SK-N-SH (cell line): ENCODE measurements around the gene CRTAP. TPM values are rescaled to one million over a fixed set of nuclear protein-coding genes. Genes with fewer than 3 reads are reported as not detected.

Experiments
- CTCF ChIA-PET: fragments of 300-600, 350-600 bp; formaldehyde crosslinking; extraction: SDS; loops from one replicate; lab custom pipeline; 2021; lab: Yijun Ruan, JAX
- POLR2A ChIA-PET: fragments of 350-600 bp; sonication (Branson Sonifier 250); formaldehyde crosslinking; extraction: SDS; loops from one replicate; lab custom pipeline; 2020; ENCODE audit warnings: antibody characterized with exemption, inconsistent platforms; lab: Yijun Ruan, JAX
- DNase-seq: peaks from one replicate; pipeline ENCODE4 v3.0.0; 2012
- H2AFZ ChIP-seq: fragments of 200-600 bp; sonication (generic); 2 replicates; pipeline ENCODE4 v1.8.1; 2016; ENCODE audit warnings: antibody characterized with exemption, mild to moderate bottlenecking, low read depth
- H3F3A ChIP-seq: fragments of 200-600 bp; sonication (generic); replicated peaks from 2 replicates; pipeline ENCODE3; 2016; ENCODE audit warnings: antibody characterized with exemption, mild to moderate bottlenecking; ENCODE audit not compliant: insufficient read depth
- H3K27ac ChIP-seq, 2 experiments: fragments of 200-500 bp in 1 of 2; fragments of 200-600 bp in 1 of 2; sonication (Bioruptor generic) in 1 of 2; sonication (generic), shearing (Covaris generic) in 1 of 2; 2 replicates each; pipeline versions ENCODE4 v1.5.1 to v1.6.1; 2014 to 2016; ENCODE audit warnings: low read depth in 2 of 2, inconsistent platforms in 1 of 2, low read length in 1 of 2, mild to moderate bottlenecking in 1 of 2, mixed read lengths in 1 of 2
- H3K27me3 ChIP-seq: fragments of 200-600 bp; sonication (generic), shearing (Covaris generic); 2 replicates; pipeline ENCODE4 v1.6.1; 2016; ENCODE audit warnings: mixed run types; ENCODE audit not compliant: insufficient read depth
- H3K36me3 ChIP-seq, 2 experiments: fragments of 200-500 bp in 1 of 2; fragments of 200-600 bp in 1 of 2; sonication (Bioruptor generic) in 1 of 2; sonication (generic) in 1 of 2; replicated peaks in 1 of 2; 2 replicates each; pipeline versions ENCODE3 to v1.5.1; 2014 to 2016; ENCODE audit warnings: low read length in 1 of 2, mild to moderate bottlenecking in 1 of 2; ENCODE audit not compliant: insufficient read depth in 2 of 2, control insufficient read depth in 1 of 2
- H3K4me1 ChIP-seq, 2 experiments: fragments of 200-500 bp in 1 of 2; fragments of 200-600 bp in 1 of 2; sonication (Bioruptor generic) in 1 of 2; sonication (generic), shearing (Covaris generic) in 1 of 2; 2 replicates each; pipeline versions ENCODE4 v1.5.1 to v1.6.1; 2014 to 2016; ENCODE audit warnings: low read depth in 1 of 2, low read length in 1 of 2, mixed run types in 1 of 2; ENCODE audit not compliant: insufficient read depth in 2 of 2, control insufficient read depth in 1 of 2
- H3K4me2 ChIP-seq: fragments of 200-600 bp; sonication (generic), shearing (Covaris generic); 2 replicates; pipeline ENCODE4 v1.6.1; 2017; ENCODE audit warnings: mixed run types
- H3K4me3 ChIP-seq, 2 experiments: fragments of 200-500 bp in 1 of 2; fragments of 200-600 bp in 1 of 2; sonication (Bioruptor generic) in 1 of 2; sonication (generic), shearing (Covaris generic) in 1 of 2; 2 replicates each; pipeline versions ENCODE4 v1.5.1 to v1.8.1; 2014 to 2016; ENCODE audit warnings: low read depth in 2 of 2, inconsistent platforms in 1 of 2, low read length in 1 of 2, mild to moderate bottlenecking in 1 of 2, mixed read lengths in 1 of 2, moderate library complexity in 1 of 2
- H3K79me2 ChIP-seq: fragments of 200-600 bp; sonication (generic); 2 replicates; pipeline ENCODE4 v1.8.1; 2017; ENCODE audit warnings: mild to moderate bottlenecking; ENCODE audit not compliant: insufficient read depth
- H3K9ac ChIP-seq: fragments of 200-600 bp; sonication (generic); 2 replicates; pipeline ENCODE4 v1.6.1; 2017; ENCODE audit warnings: mixed run types
- H3K9me2 ChIP-seq: fragments of 200-600 bp; sonication (generic); 2 replicates; pipeline ENCODE4 v1.6.1; 2017; ENCODE audit warnings: mixed run types
- H3K9me3 ChIP-seq: fragments of 200-600 bp; sonication (generic); 2 replicates; pipeline ENCODE4 v1.6.1; 2017; ENCODE audit warnings: mixed run types, mild to moderate bottlenecking, moderate library complexity
- H4K20me1 ChIP-seq: fragments of 200-600 bp; sonication (generic); 2 replicates; pipeline ENCODE4 v1.6.1; 2017; ENCODE audit warnings: mild to moderate bottlenecking, mixed run types; ENCODE audit not compliant: insufficient read depth
- CTCF ChIP-seq: fragments of 200-600 bp; sonication (generic); IDR thresholded peaks from 2 replicates; pipeline ENCODE4 v1.6.1; 2017; ENCODE audit warnings: antibody characterized with exemption, mild to moderate bottlenecking, moderate library complexity
- ELF1 ChIP-seq: IDR thresholded peaks from 2 replicates; pipeline ENCODE4 v1.4.0; 2012
- EZH2phosphoT487 ChIP-seq: fragments of 200-600 bp; sonication (generic); IDR thresholded peaks from 2 replicates; pipeline ENCODE4 v1.6.1; 2017; ENCODE audit warnings: low read depth, mixed run types, mild to moderate bottlenecking, antibody characterized with exemption, moderate library complexity, borderline replicate concordance
- FOXJ3 ChIP-seq: sonication (generic); formaldehyde crosslinking; IDR thresholded peaks from 2 replicates; pipeline ENCODE4 v1.5.1; 2020; ENCODE audit warnings: mild to moderate bottlenecking, missing genetic modification reagents
- GABPA ChIP-seq: IDR thresholded peaks from 2 replicates; pipeline ENCODE4 v1.4.0; 2012; ENCODE audit warnings: low read depth, mild to moderate bottlenecking
- GATA2 ChIP-seq: sonication (generic); formaldehyde crosslinking; IDR thresholded peaks from 2 replicates; pipeline ENCODE4 v1.5.0; 2020; ENCODE audit warnings: mild to moderate bottlenecking, missing genetic modification reagents
- IRF3 ChIP-seq: fragments of 150-350 bp; IDR thresholded peaks from 2 replicates; pipeline ENCODE4 v1.6.1; 2016; ENCODE audit warnings: mild to moderate bottlenecking, low read depth, low read length
- JUND ChIP-seq: IDR thresholded peaks from 2 replicates; pipeline ENCODE4 v1.4.0; 2012
- MEF2A ChIP-seq: IDR thresholded peaks from 2 replicates; pipeline ENCODE4 v1.4.0; 2012; ENCODE audit warnings: low read depth, borderline replicate concordance
- NFIC ChIP-seq: IDR thresholded peaks from 2 replicates; pipeline ENCODE4 v1.4.0; 2012; ENCODE audit warnings: borderline replicate concordance
- PBX3 ChIP-seq: IDR thresholded peaks from 2 replicates; pipeline ENCODE4; 2012
- RAD21 ChIP-seq: IDR thresholded peaks from 2 replicates; pipeline ENCODE4 v1.6.1; 2012; ENCODE audit warnings: mild to moderate bottlenecking, low read length
- RXRA ChIP-seq: IDR thresholded peaks from 2 replicates; pipeline ENCODE4 v1.4.0; 2012; ENCODE audit warnings: low read depth, mild to moderate bottlenecking, borderline replicate concordance
- TEAD4 ChIP-seq: IDR thresholded peaks from 2 replicates; pipeline ENCODE4 v1.4.0; 2012; ENCODE audit warnings: mild to moderate bottlenecking, borderline replicate concordance; ENCODE audit not compliant: insufficient read depth
- USF2 ChIP-seq: fragments of 150-350 bp; IDR thresholded peaks from 2 replicates; pipeline ENCODE4 v1.6.1; 2017; ENCODE audit warnings: antibody characterized with exemption, low read length, low read depth, borderline replicate concordance
- YY1 ChIP-seq: IDR thresholded peaks from 2 replicates; pipeline ENCODE4 v1.4.0; 2012; ENCODE audit warnings: low read depth, mild to moderate bottlenecking
- WGBS: methylation state at CpG from one replicate; pipeline ENCODE4 v1.1.6; 2017; ENCODE audit warnings: low lambda C conversion rate; 5-methylcytosine and 5-hydroxymethylcytosine counted together
- polyA plus RNA-seq, 3 experiments: library from polyadenylated mRNA; depleted of rRNA; stranded (reverse); fragments of >200 nt; gene quantifications; 2 replicates each; pipeline ENCODE4 v1.2.3, GENCODE V29; 2012

Gene CRTAP
- polyA plus RNA-seq, 1 of the 3 experiments (the other 2 are of a cell fraction), result 198 TPM

- no peaks in the 10 kb centered on the region for H3K4me1 ChIP-seq
- ChIA-PET POLR2A (interaction anchor here (0.6 kb wide), 1 partner anchor 9 kb away, joined by 3 read pairs; the partner anchor contains the start of gene CRTAP), CTCF (interaction anchor here (0.6 to 2.4 kb wide), 2 partner anchors 14 to 30 kb away, joined by 3 to 9 read pairs; no protein-coding TSS in a partner anchor)
- no peaks in the 10 kb centered on the region for H4K20me1 ChIP-seq
- H3F3A ChIP-seq, result no peaks in the 10 kb centered on the region
- no peaks in the 10 kb centered on the region for H3K79me2 ChIP-seq
- no peak overlapping the region for H3K9ac ChIP-seq
- H2AFZ ChIP-seq, result no peak overlapping the region
- H3K9me3 ChIP-seq, result no peaks in the 10 kb centered on the region
- H3K27ac ChIP-seq, result no peak overlapping the region
- 86% methylated on average over 3 of the region's 3 CpGs for WGBS
- H3K4me3 ChIP-seq, result no peak overlapping the region
- TF ChIP-seq RXRA, result no peak
- no peak for TF ChIP-seq USF2
- TF ChIP-seq JUND, result no peak
- no peak for TF ChIP-seq GABPA
- TF ChIP-seq EZH2phosphoT487, result no peak
- no peak for TF ChIP-seq YY1
- no peak for TF ChIP-seq RAD21
- no peak for TF ChIP-seq CTCF
- no peak for TF ChIP-seq IRF3
- TF ChIP-seq MEF2A, result no peak
- TF ChIP-seq PBX3, result no peak
- no peak for TF ChIP-seq FOXJ3 (CRISPR knock-in tag)
- no peak for TF ChIP-seq TEAD4
- TF ChIP-seq NFIC, result no peak
- TF ChIP-seq ELF1, result no peak
- TF ChIP-seq GATA2, result no peak
- no peak overlapping the region for H3K4me2 ChIP-seq
- no peaks in the 10 kb centered on the region for H3K9me2 ChIP-seq
- H3K36me3 ChIP-seq, result no peaks in the 10 kb centered on the region
- no peak for DNase-seq
- H3K27me3 ChIP-seq, result no peaks in the 10 kb centered on the region
These were observed 9.0 kb upstream of the CRTAP start for GRCh38 chr3:33104803-33105202.
